ENCODE measurements around the gene S100A7A.

S100A7A gene

DNA sequence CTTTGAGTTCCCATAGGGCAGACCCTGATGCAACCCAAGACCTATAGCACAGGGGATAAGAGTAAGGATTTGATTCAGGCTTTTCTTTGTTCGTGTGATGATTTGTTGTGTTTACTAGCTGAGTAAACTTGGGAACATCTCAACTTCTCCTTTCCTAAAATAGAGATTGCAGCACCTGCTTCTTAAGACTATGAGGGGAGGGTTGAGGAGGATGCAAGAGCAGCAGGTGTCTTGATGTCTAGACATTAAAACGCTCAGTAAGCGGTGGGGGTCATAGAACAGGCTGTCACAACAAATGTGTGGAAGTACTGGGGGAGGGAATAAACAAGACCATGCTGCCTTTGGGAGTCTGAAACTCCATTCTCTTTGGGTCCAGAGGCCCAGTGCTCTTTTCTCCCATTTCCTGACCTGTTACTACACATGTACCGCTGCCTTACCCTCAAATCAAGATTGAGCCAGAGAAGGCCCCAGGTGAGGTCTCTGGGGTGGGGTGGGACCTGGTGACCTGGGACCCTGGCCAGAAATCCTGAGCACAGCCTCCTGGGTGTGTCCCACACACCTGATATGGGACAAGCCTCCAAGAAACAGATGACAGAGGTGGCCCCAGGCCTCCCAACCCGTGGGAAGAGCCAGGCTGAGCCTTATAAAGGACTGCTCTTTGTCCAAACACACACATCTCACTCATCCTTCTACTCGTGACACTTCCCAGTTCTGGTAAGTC lies at the start of gene S100A7A:
Gene S100A7A (plus strand): TSS at position 671 of the 721 bp plus-strand sequence. CDS start 1,563 bp downstream, outside the sequence.
- H3K9me3 Mint-ChIP-seq, result no peaks in the 10 kb centered on the region
- no peak within 1 kb of the TSS for H3K4me3 Mint-ChIP-seq
- H3K27me3 Mint-ChIP-seq (ENCODE audit: low read depth), result peaks cover 4% of the 10 kb centered on the region
- no peak within 1 kb of the TSS for H3K27ac Mint-ChIP-seq
- no peaks in the 10 kb centered on the region for H3K4me1 Mint-ChIP-seq (ENCODE audit: low read depth)
- no peak for DNase-seq (ENCODE audit: low spot score)
- no peaks in the 10 kb centered on the region for H3K36me3 Mint-ChIP-seq (ENCODE audit: low read depth)

DNA sequence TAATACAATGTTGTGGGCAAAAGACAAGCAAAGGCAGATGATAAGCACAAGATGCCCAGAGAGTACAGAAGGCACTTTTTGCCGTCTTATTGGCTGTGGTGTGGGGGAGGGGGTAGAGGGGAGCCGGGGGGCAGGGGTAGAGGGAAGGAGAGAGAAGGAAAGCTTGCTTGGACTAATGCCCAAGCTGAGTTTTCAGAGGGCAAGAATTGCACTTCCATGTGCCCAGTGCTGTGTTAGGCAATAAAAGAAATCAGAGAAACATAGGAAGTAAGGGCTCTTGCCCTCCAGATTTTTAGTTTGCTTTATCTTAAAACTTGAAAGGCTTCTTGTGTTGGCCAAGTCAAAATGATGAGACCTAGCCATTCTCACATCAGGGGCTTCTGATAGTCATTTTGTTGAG lies 49.2 kb upstream of the S100A7A start:
- Mint-ChIP-seq H3K27me3 (ENCODE audit: low read depth) (peaks cover 8% of the 10 kb centered on the region), H3K9me3 (no peaks in the 10 kb centered on the region), H3K4me3 (no peak overlapping the region), H3K27ac (no peak overlapping the region), H3K36me3 (ENCODE audit: low read depth) (no peaks in the 10 kb centered on the region), H3K4me1 (ENCODE audit: low read depth) (no peaks in the 10 kb centered on the region)
- no peak for DNase-seq (ENCODE audit: low spot score)

DNA sequence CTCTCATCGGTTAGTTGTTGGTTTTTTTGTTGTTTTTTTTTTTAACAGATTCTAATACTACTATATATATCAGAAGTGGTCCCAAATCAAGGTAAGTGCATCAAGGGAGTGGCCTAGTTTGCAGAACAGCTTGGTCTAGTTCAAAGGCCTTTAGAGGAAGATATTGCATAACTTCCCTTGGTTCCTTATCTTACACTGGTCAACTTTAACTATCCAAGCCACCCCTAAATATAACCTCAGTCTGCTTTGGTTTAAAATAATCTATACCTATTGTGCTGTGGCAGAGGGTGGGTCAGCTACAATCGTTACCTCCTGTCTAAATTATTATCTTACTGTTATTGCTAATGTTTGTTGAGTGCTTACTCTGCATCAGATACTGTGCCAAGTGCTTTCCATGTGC lies 47.8 kb upstream of the S100A7A start:
- Mint-ChIP-seq H3K27me3 (ENCODE audit: low read depth) (no peaks in the 10 kb centered on the region), H3K36me3 (ENCODE audit: low read depth) (no peaks in the 10 kb centered on the region), H3K9me3 (no peaks in the 10 kb centered on the region), H3K4me1 (ENCODE audit: low read depth) (no peaks in the 10 kb centered on the region), H3K4me3 (no peak overlapping the region), H3K27ac (no peak overlapping the region)
- no peak for DNase-seq (ENCODE audit: low spot score)

DNA sequence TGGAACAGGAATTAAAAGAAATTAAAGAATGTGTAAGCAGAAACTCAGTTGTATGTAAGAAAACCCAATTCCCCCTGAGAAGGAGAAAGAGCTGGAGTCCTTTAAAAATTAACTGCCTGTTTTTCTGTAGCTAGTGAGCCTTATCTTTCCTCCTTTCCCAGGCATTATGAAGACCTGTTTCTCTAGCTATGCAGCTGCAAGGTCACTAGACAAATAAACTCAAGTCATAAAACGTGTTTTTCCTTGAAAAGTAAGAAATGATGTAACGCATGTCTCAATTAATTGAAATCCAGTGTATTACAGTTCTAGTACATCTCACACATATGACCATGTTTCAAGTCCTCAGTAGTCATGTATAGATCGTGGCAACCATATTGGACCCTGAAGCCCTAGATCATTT lies 46.2 kb upstream of the S100A7A start:
- Mint-ChIP-seq H3K4me3 (no peak overlapping the region), H3K4me1 (ENCODE audit: low read depth) (no peaks in the 10 kb centered on the region), H3K36me3 (ENCODE audit: low read depth) (no peaks in the 10 kb centered on the region), H3K27me3 (ENCODE audit: low read depth) (no peaks in the 10 kb centered on the region), H3K27ac (no peak overlapping the region), H3K9me3 (no peaks in the 10 kb centered on the region)
- no peak for DNase-seq (ENCODE audit: low spot score)

DNA sequence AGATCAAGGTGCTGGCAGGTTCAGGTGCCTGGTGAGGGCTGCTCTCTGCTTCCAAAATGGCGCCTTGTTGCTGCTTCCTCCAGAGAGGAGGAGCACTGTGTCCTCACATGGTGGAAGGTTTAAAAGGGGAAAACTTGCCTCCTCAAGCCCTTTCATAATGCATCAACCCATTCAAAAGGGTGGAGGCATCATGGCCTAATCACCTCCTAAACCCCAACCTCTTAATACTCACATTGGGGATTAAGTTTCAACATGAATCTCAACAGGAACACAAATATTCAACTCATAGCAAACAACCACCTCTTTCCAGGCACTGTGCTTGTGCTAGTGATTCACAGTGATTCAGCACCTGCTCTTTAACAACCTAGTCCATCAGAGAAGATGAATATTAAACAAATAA lies 45.1 kb upstream of the S100A7A start:
- no peaks in the 10 kb centered on the region for H3K9me3 Mint-ChIP-seq
- H3K36me3 Mint-ChIP-seq (ENCODE audit: low read depth), result no peaks in the 10 kb centered on the region
- H3K4me3 Mint-ChIP-seq, result no peak overlapping the region
- no peak for DNase-seq (ENCODE audit: low spot score)
- no peak overlapping the region for H3K27ac Mint-ChIP-seq
- H3K27me3 Mint-ChIP-seq (ENCODE audit: low read depth), result no peaks in the 10 kb centered on the region
- H3K4me1 Mint-ChIP-seq (ENCODE audit: low read depth), result no peaks in the 10 kb centered on the region

DNA sequence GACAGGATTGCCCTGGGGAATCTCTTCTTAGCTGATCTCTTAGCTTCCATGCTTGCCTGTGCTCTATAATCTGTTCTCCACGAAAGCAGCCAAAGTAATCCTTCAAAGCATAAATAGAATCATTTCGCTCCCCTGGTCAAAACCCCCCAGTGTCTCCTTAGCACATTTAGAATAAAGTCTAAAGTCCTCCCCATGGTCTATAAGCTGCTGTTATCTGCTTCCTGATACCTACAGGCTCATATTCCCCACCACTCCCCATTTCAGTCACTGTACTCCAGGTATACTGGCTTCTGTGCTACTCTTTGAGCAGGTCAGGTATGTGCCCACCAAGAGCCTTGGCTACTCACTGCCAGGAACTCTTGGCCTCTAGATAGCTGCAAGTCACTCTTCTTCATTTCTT lies 43.7 kb upstream of the S100A7A start:
- no peak for DNase-seq (ENCODE audit: low spot score)
- no peaks in the 10 kb centered on the region for H3K9me3 Mint-ChIP-seq
- H3K4me3 Mint-ChIP-seq, result no peak overlapping the region
- no peak overlapping the region for H3K27ac Mint-ChIP-seq
- H3K4me1 Mint-ChIP-seq (ENCODE audit: low read depth), result no peaks in the 10 kb centered on the region
- H3K27me3 Mint-ChIP-seq (ENCODE audit: low read depth), result peaks cover 3% of the 10 kb centered on the region
- H3K36me3 Mint-ChIP-seq (ENCODE audit: low read depth), result no peaks in the 10 kb centered on the region

DNA sequence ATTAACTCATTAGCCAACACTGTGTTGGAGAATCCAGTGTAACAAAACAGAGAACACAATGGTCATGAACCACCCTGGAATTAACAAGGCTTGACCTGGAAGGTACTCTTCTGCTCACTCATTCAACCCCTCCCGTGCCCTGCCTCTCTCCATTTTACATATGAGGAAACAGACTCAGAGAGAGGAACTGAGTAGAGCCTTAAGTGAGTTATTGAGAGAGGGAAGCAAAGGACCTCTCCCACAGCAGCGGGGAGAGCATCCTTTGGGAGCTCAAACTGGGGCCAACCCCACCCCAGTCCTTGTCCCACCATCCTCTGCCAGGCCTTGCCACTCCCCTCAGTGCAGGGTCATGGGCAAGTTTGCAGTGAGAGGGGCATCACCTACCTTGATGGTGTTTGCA lies 42.2 kb upstream of the S100A7A start:
- DNase-seq (ENCODE audit: low spot score), result no peak
- H3K36me3 Mint-ChIP-seq (ENCODE audit: low read depth), result no peaks in the 10 kb centered on the region
- H3K4me3 Mint-ChIP-seq, result no peak overlapping the region
- no peaks in the 10 kb centered on the region for H3K4me1 Mint-ChIP-seq (ENCODE audit: low read depth)
- peaks cover 3% of the 10 kb centered on the region for H3K27me3 Mint-ChIP-seq (ENCODE audit: low read depth)
- H3K9me3 Mint-ChIP-seq, result no peaks in the 10 kb centered on the region
- H3K27ac Mint-ChIP-seq, result no peak overlapping the region

DNA sequence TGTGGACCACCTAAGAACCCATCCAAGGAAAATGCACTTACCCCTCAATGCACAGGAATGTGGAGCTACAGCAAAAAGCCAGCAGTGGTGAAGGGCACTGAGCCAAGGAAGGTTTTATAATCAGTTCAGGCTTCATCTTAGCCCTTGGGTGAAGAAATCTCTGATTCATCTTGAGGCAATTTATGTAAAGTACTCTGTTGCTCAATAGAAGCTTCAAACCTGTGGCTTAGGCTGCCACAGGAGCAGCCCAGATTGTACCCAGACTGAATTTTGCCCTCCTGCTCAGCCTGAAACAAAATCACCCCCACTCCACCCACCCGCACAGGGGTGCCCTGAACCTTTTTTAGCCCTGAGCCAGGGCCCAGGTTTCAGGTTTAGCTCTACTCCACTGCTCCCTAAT lies 40.8 kb upstream of the S100A7A start, which contains the start of gene S100A12:
Gene S100A12 (minus strand): TSS at position 111 of the 400 bp plus-strand sequence. CDS start 1,029 bp downstream, outside the sequence.
- Mint-ChIP-seq H3K9me3 (no peaks in the 10 kb centered on the region), H3K4me1 (ENCODE audit: low read depth) (no peaks in the 10 kb centered on the region), H3K4me3 (no peak within 1 kb of the TSS), H3K27me3 (ENCODE audit: low read depth) (peaks cover 3% of the 10 kb centered on the region), H3K36me3 (ENCODE audit: low read depth) (no peaks in the 10 kb centered on the region), H3K27ac (no peak within 1 kb of the TSS)
- DNase-seq (ENCODE audit: low spot score), result no peak

DNA sequence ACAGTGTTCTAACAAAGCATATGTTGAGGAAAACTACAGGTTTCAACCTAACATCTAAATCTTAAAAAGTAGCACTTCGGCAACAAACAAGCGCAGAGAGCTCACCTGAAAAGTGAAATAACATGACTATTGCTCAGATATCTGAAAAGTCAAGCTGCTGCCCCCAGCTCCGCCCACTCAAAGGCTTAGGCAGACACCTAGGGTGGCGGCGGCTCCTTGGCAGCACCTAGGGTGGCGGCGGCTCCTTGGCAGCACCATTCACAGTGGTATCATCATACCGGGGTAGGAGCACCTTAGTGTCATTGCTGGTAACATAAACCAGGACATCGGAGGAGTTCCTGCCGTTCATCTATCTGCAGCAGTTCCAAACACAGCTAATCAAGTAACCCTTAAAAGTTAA lies 36.7 kb upstream of the S100A7A start:
- Mint-ChIP-seq H3K36me3 (ENCODE audit: low read depth) (no peaks in the 10 kb centered on the region), H3K9me3 (peaks cover 8% of the 10 kb centered on the region), H3K27ac (no peak overlapping the region), H3K27me3 (ENCODE audit: low read depth) (peaks cover 20% of the 10 kb centered on the region), H3K4me1 (ENCODE audit: low read depth) (no peaks in the 10 kb centered on the region), H3K4me3 (no peak overlapping the region)
- DNase-seq (ENCODE audit: low spot score), result no peak

DNA sequence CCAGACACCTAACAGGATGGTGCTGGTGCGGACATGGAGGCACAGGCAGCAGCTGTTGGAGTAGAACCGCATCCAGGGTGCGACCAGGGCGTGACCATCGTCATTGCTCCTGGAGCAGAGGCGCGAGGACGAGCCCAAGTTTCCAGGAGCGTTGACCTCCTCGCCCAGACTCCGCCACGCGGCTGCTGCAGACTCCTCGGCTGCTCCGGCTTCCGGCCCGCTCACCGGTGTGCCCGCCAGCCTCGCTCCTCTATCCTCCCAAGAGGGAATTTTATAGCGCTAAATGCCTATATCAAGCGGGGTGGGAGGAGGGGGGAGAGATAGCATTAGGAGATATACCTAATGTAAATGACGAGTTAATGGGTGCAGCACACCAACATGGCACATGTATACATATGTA lies 35.6 kb upstream of the S100A7A start:
- DNase-seq (ENCODE audit: low spot score), result no peak
- H3K4me1 Mint-ChIP-seq (ENCODE audit: low read depth), result no peaks in the 10 kb centered on the region
- H3K9me3 Mint-ChIP-seq, result peaks cover 8% of the 10 kb centered on the region
- no peak overlapping the region for H3K4me3 Mint-ChIP-seq
- peaks cover 23% of the 10 kb centered on the region for H3K27me3 Mint-ChIP-seq (ENCODE audit: low read depth)
- no peak overlapping the region for H3K27ac Mint-ChIP-seq
- no peaks in the 10 kb centered on the region for H3K36me3 Mint-ChIP-seq (ENCODE audit: low read depth)

DNA sequence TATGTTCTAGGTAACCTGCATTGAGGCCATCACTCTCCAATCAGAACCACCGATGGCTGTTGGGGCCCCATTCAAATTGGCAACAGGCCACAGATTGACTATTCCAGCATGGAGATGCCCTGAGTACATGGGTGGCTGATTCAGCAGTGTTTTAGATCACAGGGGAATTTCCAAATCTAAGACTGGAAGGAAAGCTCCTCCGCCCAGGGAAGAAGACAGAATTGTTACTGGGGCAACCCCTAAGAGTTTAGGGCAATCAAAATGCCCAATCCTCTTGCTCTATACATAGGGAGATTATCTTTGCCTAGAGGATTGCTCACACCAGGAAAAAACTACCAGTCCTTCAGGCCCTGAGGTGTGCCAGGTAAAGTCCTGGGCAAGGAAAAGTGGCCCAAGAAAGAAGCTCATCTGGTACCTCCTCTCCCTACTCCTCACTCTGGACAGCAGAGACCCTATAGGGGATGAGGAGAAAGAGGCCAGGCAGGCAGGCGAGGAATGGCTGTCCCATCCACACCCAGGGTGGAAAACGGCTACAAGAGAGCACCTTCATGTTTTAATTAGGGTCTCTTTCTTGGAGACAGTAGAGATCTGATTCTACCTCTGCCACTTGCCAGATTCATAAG lies 31.3 kb upstream of the S100A7A start:
- Mint-ChIP-seq H3K9me3 (peaks cover 8% of the 10 kb centered on the region), H3K4me1 (ENCODE audit: low read depth) (peaks cover 4% of the 10 kb centered on the region), H3K27me3 (ENCODE audit: low read depth) (peaks cover 20% of the 10 kb centered on the region), H3K27ac (no peak overlapping the region), H3K4me3 (no peak overlapping the region), H3K36me3 (ENCODE audit: low read depth) (no peaks in the 10 kb centered on the region)
- DNase-seq (ENCODE audit: low spot score), result no peak

DNA sequence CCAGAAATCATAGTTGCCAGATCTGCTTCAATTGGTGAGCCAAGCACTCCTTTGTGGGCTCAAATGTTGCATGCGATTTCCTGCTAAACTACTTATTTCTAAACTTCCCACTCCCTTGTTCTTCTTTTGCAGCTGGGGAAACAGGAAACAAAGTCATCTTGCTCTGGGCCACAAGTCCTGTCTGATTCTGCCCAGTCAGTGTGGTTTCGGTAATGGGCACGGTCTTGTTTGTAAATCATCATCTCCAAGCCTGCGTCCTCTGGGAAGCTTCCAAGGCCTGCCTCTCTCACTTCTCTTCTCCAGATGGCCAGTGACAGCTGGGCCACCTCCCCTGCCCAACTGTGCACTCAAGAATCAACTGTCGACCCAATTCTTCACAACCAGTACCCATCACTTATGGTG lies 29.8 kb upstream of the S100A7A start:
- Mint-ChIP-seq H3K27me3 (ENCODE audit: low read depth) (peaks cover 15% of the 10 kb centered on the region), H3K27ac (no peak overlapping the region)

DNA sequence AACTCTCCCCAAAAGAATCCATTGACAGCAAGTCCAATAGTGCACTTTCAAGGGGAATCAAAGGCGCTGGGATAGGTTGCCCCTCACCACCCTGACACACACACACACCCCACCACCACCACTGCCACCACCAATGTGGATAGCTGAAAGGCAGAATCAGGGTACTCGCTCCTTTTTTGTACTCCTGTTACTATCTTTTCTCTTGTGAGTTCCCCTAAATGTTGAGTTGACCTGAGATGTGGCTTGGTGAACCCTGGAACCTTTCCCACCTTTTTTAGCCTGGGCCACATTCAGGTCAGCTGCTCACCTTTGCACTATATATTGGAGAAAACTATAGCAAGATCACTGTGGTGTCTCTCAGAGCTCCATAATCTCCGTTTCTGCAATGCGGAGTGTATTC lies 29.3 kb upstream of the S100A7A start:
- DNase-seq (ENCODE audit: low spot score), result no peak
- Mint-ChIP-seq H3K9me3 (peaks cover 2% of the 10 kb centered on the region), H3K27ac (no peak overlapping the region), H3K36me3 (ENCODE audit: low read depth) (no peaks in the 10 kb centered on the region), H3K27me3 (ENCODE audit: low read depth) (peaks cover 10% of the 10 kb centered on the region), H3K4me1 (ENCODE audit: low read depth) (peaks cover 4% of the 10 kb centered on the region), H3K4me3 (no peak overlapping the region)

More for the DNA sequence above, 29.8 kb upstream of the S100A7A start:
- Mint-ChIP-seq H3K36me3 (ENCODE audit: low read depth) (no peaks in the 10 kb centered on the region), H3K4me1 (ENCODE audit: low read depth) (peaks cover 4% of the 10 kb centered on the region), H3K9me3 (peaks cover 7% of the 10 kb centered on the region), H3K4me3 (no peak overlapping the region)
- DNase-seq (ENCODE audit: low spot score), result no peak

DNA sequence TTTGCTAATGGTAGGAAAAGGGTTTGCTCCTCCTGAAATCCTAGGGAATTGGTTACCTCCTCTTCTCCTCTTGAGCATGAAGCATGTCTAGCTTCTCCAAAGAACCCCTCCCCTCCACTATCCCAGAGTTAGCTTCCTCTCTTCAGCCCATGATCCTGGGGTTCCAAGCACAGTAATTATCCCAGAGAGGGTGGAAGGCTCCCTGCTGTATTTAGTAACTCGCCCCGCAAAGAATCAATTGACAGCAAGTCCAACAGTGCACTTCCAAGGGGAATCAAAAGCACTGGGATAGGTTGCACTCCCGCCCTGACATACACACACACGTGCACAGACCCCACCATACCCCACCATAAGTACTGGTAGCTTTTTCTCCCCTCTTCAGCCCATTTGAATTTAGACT lies 28.5 kb upstream of the S100A7A start:
- Mint-ChIP-seq H3K36me3 (ENCODE audit: low read depth) (no peaks in the 10 kb centered on the region), H3K27me3 (ENCODE audit: low read depth) (peaks cover 8% of the 10 kb centered on the region), H3K9me3 (no peaks in the 10 kb centered on the region), H3K4me1 (ENCODE audit: low read depth) (peaks cover 4% of the 10 kb centered on the region), H3K4me3 (no peak overlapping the region), H3K27ac (no peak overlapping the region)
- no peak for DNase-seq (ENCODE audit: low spot score)

DNA sequence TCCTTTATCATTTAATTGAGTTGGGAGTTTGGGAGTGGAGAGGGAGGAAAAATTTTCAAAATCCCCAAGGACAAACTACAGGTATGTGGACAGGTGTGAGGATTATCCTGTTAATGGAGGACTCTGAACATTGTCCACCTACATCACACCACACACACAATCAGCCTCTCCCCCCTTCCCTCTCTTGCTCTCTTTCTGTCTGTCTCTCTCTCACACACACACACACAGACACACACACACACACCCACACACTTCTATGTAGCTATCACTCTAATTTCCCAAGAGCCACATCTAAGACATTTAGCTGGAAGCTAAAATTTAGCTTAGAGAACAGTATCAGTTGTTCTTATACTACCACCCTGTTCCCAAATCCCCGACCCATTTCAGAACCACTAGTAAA lies 26.9 kb upstream of the S100A7A start:
- H3K27me3 Mint-ChIP-seq (ENCODE audit: low read depth), result peaks cover 3% of the 10 kb centered on the region
- no peak overlapping the region for H3K27ac Mint-ChIP-seq
- H3K4me1 Mint-ChIP-seq (ENCODE audit: low read depth), result peaks cover 4% of the 10 kb centered on the region
- no peaks in the 10 kb centered on the region for H3K36me3 Mint-ChIP-seq (ENCODE audit: low read depth)
- H3K9me3 Mint-ChIP-seq, result no peaks in the 10 kb centered on the region
- no peak overlapping the region for H3K4me3 Mint-ChIP-seq
- DNase-seq (ENCODE audit: low spot score), result no peak

All from T-helper 2 cell treated with Interferon-gamma antibody and Interleukin-4, amounts not matched to agents 5 μg/mL and 100 μg/mL, for 36 hours (primary cell).